Head of caudate nucleus (tissue), 42 donors: ENCODE measurements around the gene MTMR6.
"Not testable (repeated sequence)": the region's sequence is repeated elsewhere in the genome, so short reads cannot be mapped to it uniquely, and the experiment has no call there.

Source experiments
- DNase-seq, 42 donors: peaks; one replicate each; pipeline versions ENCODE4 v3.0.0 to v3.0.0-alpha.2; 2020 to 2021; ENCODE audit warnings: mixed read lengths in 7 of 42
- intact Hi-C: fragments of 100-400 bp; cut with DNase I; formaldehyde crosslinking; loops from one replicate; pipeline ENCODE4 v1.15.0; 2022

The MTMR6 gene

DNA sequence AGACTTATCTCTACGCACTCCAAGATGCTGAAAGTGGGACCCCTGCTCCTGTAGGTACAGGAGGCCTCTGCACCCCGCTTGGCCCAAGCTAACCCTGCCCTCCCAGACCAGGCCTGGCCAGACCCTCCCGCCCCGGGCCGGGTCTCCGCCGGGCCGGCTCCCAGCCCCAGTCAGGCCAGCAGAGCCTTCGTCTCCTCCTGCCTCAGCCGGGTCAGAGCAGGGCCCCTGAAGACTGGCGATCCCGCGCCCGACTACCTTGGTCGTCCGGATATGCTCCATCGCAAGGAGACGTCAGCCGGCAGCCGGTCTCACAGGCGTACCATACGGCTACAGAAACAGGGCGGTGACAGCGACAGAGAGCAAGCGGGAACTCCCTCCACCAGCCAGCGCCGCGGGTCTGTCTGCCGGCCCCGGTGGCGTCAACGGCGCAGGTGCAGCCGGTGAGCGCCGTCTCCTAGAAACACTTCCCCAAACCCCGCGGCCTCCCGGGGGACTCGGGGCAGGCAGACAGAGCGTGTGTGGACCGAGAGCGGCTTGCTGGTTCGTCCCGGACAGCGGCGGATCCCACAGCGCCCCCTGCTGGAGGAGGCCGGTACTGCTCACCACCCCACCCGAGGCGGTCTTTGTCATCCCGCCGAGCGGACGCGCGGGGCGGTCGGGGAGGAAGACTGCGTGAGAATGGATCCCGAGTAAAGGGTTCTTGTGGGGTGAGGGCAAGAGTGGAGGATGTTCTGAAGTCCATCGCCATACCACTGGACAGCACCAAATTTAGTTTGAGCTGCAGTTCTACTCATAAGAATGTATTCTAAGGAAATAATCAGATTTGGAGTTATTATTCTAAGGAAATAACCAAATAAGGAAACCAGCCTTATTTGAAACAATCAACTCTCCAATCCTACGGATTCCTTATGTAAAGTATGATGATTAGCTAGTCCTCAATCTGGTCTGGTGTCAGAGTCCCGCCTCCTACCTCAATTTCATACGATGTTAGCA, at the start of gene MTMR6:
TSS of gene MTMR6 (minus strand) at position 520 of the 993 bp plus-strand sequence. CDS start at position 279, 241 bp downstream.
- intact Hi-C loops, result no loop called here
- peak; percentile 85 to 98 (median 95) for DNase-seq

DNA sequence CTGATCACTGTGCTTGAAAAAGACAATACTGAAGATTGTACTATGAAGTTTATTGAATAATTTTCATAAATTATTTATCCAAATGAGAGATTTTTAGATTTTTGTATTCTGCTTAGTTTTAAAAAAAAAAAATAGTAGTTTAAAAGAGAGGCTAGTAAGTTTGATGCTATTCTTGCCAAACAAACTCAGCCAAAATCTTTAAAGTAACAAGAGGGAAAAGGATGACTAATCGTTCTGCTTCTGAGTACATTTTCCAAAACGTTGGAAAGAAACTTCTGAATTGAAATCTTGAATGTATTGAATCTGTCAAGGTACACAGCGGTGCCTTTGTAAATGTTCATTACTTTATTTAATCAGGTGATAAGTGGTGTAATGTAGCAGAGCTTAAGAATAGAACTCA, 48.6 kb upstream of the MTMR6 start:
- no peak for DNase-seq
- intact Hi-C loops, result no loop called here

DNA sequence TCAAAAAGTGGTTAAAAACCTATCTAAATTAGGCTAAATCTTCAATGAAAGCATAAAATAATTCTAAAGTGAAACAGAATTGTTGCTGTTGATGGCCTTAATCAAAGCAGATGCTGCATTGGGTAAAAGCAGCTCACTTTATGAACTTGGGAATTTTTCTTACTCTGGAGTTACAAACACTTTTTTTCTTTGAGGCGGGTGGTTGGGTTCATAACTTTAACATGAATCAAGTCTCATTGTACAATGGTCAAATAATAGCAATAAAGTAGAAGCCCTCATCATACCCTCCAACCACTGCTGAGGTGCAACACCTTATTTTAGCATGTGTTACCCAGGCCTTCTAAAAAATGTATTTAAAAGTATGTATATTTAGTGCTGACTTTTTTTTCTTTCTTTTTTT, 43.3 kb upstream of the MTMR6 start:
- intact Hi-C loops, result no loop called here

DNA sequence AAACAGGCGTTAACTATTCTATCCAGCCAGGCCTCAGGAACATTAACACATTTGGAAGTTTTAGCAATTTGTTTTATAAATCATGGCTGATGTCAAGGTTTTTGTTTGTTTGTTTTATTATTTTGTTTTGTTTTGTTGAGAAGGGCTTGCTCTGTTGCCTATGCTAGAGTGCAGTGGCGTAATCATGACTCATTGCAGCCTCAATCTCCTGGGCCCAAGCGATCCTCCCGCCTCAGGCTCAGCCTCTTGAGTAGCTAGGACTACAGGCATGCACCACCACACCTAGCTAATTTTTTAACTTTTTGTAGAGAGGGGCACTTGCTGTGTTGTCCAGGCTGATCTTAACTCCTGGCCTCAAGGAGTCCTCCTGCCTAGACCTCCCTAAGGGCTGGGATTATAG, 42.4 kb upstream of the MTMR6 start:
- no peak for DNase-seq
- intact Hi-C loops, result no loop called here

More for the DNA sequence above, 43.3 kb upstream of the MTMR6 start:
- no peak for DNase-seq

DNA sequence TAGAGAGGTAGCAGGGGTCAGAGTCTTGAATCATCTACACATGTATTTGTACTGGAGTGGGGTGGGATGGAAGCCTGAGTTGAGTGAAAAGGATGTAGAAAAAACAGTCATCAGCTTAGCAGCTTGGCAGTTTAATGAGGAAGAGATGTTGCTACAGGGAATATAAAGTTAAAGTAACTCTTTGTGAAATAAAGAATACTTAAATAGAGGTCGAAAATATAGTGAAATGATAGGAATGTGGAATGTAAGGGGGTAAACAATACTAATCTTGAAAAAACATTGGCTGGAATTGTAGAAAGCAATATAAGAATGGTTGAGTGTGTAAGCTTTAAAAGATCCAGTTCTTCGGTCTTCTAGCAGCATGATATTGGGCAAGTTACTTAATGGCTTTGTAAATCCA, 36.8 kb upstream of the MTMR6 start:
- intact Hi-C loops, result no loop called here
- no peak for DNase-seq

DNA sequence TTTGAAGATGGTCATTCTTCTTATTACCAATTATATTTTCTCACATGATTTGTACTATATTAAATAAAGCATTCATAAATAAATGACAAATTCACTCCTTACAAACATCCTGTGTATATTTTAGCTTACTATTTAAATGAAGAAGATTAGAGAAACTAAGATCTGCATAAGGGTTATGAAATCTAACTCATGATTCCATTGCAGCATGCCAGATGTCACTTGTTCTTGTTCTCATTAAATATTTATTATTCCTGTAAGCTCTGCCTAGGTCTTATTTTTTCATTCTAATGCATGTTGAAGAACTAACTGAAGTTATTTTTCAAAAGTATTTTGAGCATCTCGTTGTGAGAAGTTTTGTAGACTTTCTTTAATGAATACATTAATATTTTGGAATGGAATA, 32.5 kb upstream of the MTMR6 start:
- intact Hi-C loops, result no loop called here
- no peak for DNase-seq

DNA sequence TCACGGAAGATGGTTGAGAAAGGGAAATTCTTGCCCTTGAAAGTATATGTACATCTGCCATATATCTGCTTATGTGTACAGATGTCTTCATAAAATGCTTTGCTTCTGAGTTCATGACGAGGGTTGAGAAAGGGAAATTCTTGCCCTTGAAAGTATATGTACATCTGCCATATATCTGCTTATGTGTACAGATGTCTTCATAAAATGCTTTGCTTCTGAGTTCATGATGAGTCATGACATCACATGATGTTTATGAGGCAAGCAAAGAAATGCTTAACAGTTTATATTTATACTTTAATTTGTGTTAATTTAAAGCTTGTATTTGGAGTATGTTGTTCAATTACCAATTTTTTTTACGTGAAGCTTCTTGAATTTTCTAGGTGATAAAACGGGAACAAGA, 31.7 kb upstream of the MTMR6 start:
- intact Hi-C loops, result not testable (repeated sequence)

DNA sequence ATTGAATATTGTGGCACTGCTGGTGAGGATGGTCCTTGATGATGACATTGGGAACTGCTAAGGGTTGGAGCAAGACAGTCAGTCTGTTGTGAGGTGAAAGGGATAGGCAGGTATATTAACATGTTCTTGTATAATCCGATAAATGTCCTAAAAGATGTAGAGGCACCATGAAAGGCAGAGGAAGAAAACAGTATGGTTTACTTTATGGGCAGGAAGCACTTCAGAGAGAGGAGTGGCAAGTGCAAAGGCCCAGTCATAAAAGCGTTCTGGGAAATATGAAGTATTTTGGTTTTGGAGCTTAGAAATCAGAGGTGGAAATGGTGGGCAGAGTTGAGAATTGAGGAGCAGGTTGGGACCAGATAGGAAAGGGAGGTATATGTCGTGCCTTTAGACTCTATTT, 23.6 kb upstream of the MTMR6 start:
- intact Hi-C loops, result no loop called here
- DNase-seq, result no peak

More for the DNA sequence above, 31.7 kb upstream of the MTMR6 start:
- not testable (repeated sequence) for DNase-seq

DNA sequence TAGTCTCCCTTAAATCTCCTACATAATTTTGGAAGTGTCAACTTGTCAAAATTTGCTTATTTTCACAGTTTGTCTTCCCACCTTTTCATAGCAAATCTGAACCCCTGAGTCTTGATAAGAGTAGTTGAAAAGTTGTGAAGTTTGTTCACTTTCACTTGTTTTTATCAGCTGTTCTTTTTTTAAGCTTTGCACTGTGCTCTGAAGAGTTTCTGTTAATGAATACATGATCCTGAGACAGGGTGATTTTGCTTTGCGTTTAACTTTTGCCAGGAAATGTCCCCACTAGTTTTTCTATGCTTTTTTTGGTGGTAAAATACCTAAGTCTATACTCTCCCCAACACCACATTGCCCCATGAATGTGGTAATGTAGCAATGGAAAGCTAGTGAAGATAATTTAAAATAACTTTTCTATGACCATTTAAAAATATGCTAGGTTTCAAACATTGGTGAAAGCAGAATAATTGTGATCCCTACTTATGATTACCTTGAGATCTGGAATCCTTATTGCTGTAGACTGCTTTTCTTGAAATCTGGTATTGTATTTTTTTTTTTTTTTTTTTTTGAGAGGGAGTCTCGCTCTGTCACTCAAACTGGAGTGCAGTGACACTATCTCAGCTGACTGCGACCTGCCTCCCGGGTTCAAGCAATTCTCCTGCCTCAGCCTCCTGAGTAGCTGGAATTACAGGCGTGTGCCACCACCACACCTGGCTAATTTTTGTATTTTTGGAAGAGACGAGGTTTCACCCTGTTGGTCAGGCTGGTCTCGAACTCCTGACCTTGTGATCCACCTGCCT, 19.6 kb upstream of the MTMR6 start:
- DNase-seq, result no peak
- intact Hi-C loops, result no loop called here

DNA sequence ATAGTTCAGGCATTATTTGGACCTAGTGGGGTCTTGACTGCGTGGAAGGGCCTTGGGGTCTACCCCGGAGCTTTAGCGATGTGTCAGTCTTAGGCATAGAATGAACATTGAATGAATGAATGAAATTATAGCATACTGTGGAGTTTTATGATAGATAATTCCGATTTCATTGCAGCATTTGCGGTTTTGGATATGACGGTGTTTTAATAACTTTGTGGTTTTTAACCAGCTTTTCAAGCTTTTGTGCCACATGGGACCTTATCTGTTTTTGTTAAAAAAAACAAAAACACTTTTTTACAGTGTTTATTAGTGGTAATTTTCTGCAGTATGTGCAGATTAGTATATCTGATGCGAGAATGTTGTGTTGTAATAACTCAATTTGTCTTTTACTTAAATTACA, 14.8 kb upstream of the MTMR6 start:
- intact Hi-C loops, result no loop called here

DNA sequence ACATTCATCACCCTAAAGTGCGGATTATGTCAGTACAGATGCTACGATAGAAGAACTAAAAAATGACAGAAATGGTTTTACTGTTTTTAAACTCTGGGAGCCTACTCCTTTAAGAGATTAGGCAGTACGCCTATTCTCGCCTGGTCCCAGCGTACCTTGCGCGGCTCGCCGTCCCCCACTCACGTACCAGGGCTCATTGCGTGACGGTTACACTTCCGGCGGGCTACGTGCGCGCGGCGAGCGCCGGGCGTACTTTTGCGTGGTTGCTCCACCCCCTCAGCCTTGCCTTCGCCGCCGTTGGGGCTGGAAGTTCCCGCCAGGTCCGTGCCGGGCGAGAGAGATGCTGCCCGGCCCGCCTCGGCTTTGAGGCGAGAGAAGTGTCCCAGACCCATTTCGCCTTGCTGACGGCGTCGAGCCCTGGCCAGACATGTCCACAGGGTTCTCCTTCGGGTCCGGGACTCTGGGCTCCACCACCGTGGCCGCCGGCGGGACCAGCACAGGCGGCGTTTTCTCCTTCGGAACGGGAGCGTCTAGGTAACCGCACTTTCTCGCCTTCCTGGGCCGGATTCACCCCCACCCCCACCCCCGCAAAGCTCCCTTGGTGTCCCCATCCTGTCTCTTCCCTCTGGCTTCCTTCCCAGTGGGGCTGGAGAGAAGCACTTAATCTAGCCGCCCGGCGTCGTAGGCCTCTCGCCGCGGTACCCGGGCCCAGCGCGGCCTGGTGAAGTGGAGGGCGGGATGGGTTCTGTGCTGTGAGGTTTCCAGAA, 14.2 kb upstream of the MTMR6 start, which contains the start of gene NUP58:
TSS of gene NUP58 (plus strand) at position 279 of the 767 bp plus-strand sequence. CDS start at position 428, 149 bp downstream.
- DNase-seq, result peak; percentile 93 to 99 (median 97)
- intact Hi-C loops, result no loop called here

More for the DNA sequence above, 14.8 kb upstream of the MTMR6 start:
- DNase-seq, result no peak

DNA sequence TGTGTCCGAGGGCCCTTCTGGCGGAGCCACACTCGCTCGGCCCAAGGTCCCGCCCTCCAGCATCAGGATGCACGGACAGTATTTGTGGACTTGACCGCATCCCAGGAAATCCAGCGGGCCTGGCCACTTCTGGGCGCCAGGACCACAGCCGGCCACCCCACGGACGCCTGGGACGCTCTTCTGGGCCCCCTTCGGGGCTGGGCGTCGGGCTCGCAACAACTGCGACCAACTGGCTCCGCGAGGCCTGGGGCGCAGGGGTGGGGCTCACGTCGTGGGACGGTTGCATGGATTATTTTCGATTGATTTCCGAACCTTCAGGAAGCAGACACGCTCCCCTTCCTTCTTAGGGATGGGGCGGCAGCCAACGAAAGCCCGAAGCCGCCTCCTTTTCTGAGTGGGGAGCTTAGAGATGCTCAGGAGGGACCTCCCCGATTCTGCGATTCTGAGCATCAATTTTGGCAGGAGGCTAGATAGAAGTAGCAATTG, 13.6 kb upstream of the MTMR6 start:
- DNase-seq, result peak in 40 of 42 donors; percentile 28 to 83 (median 63)
- intact Hi-C loops, result no loop called here

DNA sequence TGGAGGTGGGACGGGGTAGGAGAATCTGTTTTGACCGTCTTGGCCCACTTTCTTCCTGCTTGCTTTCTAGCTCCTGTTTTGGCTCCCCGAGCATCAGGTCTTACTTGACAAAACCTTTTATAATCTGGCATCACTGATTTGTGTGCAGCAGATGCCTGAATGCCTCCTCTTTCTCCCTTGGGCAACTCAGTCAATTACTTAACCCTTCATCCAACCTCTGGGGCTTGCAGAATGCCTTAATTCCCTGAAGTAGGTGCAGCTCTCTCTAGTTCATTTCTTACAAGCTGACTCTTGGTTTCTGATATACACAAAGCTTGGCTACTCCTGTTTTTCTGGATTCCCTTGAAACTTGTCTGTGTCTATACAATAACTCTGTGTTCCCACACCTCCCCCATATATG, 8.4 kb upstream of the MTMR6 start:
- intact Hi-C loops, result no loop called here
- DNase-seq, result no peak

DNA sequence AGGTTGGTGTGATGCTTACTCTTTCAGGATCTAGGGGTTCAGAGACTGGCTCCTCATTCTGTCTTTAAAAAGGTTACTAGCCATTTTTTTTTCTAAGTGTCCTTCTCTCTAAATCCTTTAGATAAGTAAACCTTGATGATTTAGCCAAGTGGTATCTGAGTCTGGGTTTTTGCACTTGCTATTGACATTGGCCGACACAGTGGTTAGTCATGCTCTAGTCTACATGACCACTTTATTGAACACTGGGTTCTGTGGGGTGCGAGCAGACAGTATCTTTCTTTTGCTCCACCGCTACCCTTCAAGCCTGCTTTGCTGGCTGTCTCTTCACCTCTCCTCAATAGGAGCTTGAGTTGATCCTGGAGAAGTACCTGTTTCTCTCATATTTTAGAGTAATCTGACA, 7.9 kb upstream of the MTMR6 start:
- DNase-seq, result no peak
- intact Hi-C loops, result no loop called here

DNA sequence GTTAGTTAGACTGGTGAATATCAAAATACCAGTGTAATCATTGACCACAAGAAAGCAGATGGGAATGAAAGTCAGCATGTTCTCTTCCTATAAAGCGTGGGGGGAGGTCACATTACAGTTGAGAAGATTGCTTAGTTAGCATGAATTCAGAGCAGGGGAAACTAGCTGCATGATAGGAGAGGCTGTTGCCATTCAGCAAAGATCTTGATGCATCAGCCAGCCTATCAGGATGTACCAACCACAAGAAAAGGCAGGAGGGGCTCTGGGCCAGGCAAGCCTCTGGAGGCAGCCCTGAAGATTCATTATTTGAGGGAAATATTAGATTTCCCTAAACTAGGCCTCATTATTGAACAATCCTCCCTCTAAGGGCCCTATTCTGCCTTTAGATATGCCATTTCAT, 5.0 kb upstream of the MTMR6 start:
- peak in 2 of 42 donors; percentile 2 to 10 for DNase-seq
- intact Hi-C loops, result no loop called here

DNA sequence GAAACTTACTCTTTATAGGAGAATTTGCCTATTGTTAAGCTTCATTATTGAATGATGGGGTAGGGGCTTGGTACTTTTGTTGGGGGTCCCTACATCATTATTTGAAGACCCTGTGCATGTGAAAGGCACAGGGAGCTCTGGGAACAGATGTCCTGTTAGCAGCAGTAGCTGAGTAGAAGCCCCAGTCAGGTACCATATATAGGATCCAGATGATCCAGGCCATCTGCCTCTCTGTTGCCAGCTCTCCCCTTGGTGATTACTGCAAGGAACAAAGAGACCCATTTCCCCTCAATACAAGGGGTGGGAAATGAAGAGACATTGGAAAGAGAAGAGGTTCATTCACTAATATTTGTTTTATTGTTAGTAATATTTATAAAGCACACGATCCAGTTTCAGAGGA, 4.4 kb upstream of the MTMR6 start:
- intact Hi-C loops, result no loop called here
- DNase-seq, result no peak

DNA sequence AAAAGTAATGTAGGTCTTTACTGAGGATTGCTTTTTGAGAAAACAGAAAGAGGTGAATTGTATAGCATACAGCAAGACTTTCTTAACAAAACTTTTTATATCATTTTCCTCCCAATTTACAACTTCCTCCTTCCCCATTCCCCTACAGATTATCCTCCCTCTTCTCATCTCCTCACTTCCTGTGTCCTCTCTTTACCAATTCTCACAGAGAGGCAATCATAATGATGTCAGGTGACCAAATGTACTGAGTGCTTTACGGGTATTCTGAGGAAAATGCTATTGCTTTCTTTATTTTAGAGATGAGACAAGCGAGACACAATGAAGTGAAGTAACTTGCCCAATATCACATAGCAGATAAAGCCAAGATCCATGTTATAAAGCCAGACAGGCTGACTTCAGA, 1.7 kb upstream of the MTMR6 start:
- intact Hi-C loops, result no loop called here
- DNase-seq, result no peak

DNA sequence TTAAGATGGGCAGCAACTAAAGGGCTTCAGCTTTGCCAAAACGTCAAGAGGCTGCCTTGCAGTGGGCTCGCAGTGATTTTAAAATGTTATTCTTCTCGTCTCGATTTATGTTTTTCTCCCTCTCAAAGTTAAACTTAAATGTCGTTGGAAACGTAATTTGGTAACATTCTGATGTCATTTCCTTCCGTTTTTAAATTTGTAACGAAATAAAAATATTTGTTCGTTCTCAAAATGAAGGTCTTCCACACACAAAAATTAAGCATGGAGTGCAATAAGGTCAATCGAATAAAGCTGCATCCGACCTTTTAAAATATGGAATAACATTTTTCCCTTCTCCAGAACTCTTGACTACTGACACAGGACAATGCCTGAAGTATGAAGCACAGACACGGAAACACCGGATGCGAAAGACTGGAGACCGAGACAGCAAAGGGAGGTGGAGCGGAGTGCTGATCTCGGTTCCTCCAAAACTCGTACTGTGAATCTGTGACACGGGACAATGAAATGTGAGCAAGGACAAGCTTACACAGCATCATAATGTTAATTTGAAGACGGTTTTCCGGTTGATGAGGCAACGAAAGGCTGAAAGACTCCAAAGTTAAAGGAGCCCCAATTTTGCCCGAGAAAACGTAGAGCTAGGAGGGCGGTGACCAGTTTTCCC, 850 bp downstream of the MTMR6 start:
- intact Hi-C loops, result no loop called here
- DNase-seq, result peak in 32 of 42 donors; percentile 18 to 74 (median 42)
